GM12865 (cell line): Measurements from ENCODE around the gene ZFAND3.
"Not testable (repeated sequence)": the region's sequence is repeated elsewhere in the genome, so short reads cannot be mapped to it uniquely, and the experiment has no call there.

Experiments
- DNase-seq: peaks from one replicate; pipeline ENCODE4 v3.0.0; 2010; ENCODE audit warnings: low read depth
- H3K4me3 ChIP-seq: 2 replicates; pipeline ENCODE4 v1.5.1; 2011; ENCODE audit warnings: mild to moderate bottlenecking, low read depth, low read length, control low read depth
- TF ChIP-seq, protein P1 (sequence below): IDR thresholded peaks from 2 replicates; pipeline ENCODE4 v1.5.1; 2011; ENCODE audit warnings: low read length, control low read depth, low read depth, inconsistent platforms; ENCODE audit not compliant: insufficient read depth; ENCODE audit errors: missing control alignments

ZFAND3 gene

DNA sequence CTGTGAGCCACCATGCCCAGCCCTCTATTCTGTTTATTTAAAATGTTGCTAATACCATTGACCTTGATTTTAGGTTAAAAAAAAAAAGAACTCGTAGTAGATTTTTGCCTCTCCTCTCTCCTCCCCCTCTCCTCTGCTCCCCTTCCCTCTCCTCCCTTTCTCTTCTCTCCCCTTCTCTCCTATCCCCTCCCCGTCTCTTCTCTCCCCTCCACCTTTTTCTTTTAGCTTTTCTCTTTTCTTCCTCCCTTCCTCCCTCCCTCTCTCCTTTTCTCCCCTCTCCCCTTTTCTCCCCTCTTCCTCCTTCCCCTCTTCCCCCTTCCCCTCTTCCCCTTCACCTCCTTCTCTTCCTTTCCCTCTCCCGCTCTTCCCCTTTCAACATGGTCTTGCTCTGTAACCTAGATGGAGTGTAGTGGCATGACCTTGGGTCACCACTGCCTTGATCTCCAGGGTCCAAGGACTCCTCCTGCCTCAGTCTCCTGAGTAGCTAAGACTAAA lies 223.8 kb downstream of the ZFAND3 start:
- DNase-seq: no peak
- TF ChIP-seq, protein P1, sequence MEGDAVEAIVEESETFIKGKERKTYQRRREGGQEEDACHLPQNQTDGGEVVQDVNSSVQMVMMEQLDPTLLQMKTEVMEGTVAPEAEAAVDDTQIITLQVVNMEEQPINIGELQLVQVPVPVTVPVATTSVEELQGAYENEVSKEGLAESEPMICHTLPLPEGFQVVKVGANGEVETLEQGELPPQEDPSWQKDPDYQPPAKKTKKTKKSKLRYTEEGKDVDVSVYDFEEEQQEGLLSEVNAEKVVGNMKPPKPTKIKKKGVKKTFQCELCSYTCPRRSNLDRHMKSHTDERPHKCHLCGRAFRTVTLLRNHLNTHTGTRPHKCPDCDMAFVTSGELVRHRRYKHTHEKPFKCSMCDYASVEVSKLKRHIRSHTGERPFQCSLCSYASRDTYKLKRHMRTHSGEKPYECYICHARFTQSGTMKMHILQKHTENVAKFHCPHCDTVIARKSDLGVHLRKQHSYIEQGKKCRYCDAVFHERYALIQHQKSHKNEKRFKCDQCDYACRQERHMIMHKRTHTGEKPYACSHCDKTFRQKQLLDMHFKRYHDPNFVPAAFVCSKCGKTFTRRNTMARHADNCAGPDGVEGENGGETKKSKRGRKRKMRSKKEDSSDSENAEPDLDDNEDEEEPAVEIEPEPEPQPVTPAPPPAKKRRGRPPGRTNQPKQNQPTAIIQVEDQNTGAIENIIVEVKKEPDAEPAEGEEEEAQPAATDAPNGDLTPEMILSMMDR: no peak
- no peak overlapping the region for H3K4me3 ChIP-seq

DNA sequence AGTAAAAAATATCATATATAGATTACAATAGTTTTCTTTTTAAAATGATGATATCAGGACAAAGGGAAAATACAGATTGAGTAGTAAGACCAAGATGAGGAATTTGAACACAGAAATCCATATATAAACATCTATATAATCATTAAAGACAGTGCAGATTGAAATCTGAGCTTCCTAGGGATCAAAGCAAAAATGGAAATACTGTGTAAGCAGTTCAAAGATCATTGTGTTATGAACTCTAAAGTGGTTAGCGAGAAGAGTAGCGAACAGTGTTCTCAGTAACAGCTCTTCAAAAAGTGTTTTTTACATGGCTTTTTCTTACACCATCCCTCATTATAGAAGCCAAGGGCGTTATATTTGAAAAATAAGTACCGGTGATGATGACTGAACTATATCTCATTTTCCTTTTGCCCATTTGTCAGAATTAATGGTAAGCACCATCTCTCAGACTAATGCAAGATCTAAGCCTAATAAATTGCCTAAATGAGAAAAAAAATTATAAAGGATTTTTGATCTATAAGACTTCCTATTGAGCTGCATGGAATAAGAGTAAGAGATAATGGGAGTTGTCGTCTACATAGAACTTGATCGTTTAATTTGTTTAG lies 226.3 kb downstream of the ZFAND3 start:
- TF ChIP-seq, protein P1: no peak
- no peak for DNase-seq
- no peak overlapping the region for H3K4me3 ChIP-seq

DNA sequence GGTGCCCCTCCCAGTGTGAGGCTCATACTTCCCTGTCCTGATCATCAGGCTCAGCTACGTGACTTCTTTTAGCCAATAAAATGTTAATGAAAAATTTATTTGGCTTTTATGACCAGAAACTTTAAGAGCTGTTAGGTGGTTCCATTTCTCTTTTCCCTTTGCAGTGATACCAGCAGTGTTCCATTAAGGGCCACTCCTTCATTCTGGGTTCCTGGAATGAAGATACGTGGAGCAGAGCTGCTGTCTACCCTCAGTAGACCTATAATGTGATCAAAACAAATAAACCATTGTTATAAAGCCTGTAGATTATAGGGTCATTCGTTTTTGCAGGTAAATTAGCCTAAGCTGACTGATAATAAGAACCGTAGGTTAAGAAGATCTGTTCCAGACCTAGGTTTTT lies 228.0 kb downstream of the ZFAND3 start:
- DNase-seq: no peak
- no peak overlapping the region for H3K4me3 ChIP-seq
- TF ChIP-seq, protein P1: no peak

DNA sequence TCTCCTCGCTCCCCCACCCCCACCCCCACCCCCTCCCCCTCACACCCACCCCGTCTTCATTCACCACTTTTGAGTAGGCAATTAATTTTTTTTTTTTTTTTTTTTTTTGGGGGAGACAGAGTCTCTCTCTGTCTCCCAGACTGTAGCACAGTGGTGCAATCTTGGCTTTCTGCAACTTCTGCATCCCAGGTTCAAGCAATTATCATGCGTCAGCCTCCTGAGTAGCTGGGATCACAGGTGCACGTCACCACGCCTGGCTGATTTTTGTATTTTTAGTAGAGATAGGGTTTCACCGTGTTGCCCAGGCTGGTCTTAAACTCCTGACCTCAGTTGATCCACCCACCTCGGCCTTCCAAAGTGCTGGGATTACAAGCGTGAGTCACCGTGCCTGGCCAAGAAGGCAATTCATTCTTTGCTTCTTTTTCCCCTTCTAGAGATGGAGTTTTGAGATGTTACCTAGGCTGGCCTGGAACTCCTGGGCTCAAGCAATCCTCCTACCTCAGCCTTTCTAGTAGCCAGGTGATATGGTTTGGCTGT lies 230.4 kb downstream of the ZFAND3 start:
- not testable (repeated sequence) for H3K4me3 ChIP-seq, DNase-seq

DNA sequence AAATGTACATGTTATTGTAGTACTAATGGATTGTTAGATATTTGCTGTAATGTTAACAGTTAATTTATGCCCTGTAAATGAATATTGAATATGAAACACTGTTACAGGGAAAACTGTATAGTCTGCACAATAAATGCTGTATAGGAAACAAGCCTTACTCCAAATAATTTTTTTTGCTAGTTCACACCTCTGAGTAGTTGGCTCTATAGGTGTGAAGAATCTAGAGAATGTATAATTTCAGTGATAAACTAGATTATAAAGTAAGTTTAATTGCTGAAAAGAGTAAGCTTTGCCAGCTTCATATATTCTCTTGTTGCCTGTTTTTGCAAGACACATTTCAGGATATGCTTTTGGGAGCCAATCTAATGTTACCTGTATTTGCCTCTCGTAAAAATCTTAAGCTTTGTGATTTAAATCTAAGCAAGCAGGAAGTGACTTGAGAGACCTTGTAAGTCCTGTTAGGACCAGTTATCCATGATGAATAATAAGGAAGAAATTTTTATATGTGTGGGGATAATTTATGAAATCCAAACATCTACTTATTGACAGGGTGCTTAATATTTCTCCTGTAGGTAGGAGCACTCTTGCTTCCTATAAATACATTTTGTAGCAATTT lies 232.4 kb downstream of the ZFAND3 start:
- H3K4me3 ChIP-seq: no peak overlapping the region
- TF ChIP-seq, protein P1: no peak
- DNase-seq: no peak

DNA sequence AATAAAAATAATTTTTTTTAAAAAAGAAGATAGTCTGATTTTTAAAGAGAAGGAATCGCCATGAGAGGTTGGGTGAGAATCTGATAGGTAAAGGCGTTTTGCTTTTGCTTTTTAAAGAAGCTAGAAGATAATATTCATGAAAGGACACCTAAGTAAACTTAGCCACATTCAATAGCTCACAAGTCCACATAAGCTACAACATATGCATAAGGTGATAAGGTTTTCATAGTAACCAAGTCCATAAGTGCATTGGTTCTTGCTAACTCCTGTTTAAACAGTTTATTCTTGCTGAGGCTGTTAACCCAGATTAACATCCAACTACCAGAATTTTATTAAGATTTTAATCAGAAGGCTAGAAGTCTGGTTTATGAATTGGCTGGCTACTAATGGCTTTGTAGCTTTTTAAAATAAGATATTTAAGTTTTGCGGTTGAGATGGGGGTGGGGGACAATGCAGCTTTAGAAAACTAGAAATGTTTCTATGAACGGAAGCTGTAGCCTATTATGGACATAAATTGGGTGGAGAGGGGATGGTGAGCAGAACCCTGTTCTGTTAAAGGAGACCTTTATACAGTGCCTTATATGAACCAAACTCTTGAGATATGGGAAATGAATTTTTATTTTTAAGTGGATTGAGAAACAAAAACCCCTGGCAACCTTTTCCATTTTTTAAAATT lies 235.1 kb downstream of the ZFAND3 start:
- no peak for DNase-seq
- TF ChIP-seq, protein P1: no peak

DNA sequence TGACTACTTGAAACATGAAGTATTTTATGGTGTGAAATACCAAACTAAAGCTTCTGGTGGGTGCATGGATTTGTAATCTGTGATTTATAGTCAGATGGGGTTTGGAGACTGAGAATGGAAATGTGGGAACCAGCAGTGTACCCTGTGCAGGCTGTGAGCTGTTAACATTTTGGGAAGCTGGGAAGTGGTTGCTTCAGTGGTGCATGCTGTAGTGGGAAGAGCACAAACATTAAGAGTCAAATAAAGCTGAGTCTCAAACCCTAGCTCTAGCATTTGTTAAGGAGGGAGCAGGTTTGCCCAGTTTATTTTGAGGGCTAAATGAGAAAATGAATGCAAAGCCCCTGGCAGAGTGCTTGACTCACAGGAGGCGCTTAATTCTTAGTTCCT lies 235.7 kb downstream of the ZFAND3 start:
- TF ChIP-seq, protein P1: no peak

More for the DNA sequence above, 235.1 kb downstream of the ZFAND3 start:
- H3K4me3 ChIP-seq: no peak overlapping the region

More for the DNA sequence above, 235.7 kb downstream of the ZFAND3 start:
- no peak for DNase-seq
- H3K4me3 ChIP-seq: no peak overlapping the region
